ENCODE results near the gene GPS1.
"Not testable (repeated sequence)": the region's sequence is repeated elsewhere in the genome, so short reads cannot be mapped to it uniquely, and the experiment has no call there.

Gene GPS1

GRCh38 chr17:82035488-82035887, 16.2 kb upstream of the GPS1 start:
- no peak for TF ChIP-seq CTCF (IDR thresholded peaks at IDR 0.05; ENCODE audit: low read length, missing control alignments)
- DNase-seq (ENCODE audit: low read depth) = no peak
- H3K4me3 ChIP-seq (replicated peaks; ENCODE audit: low read depth, low read length) = no peak overlapping the region

- no peak for DNase-seq (ENCODE audit: low read depth)
- TF ChIP-seq CTCF (IDR thresholded peaks at IDR 0.05; ENCODE audit: low read length, missing control alignments) = no peak
- peak overlapping the region; percentile 67 for H3K4me3 ChIP-seq (replicated peaks; ENCODE audit: low read depth, low read length)
Observed at GRCh38 chr17:82035956-82036633, 15.6 kb upstream of the GPS1 start.

GRCh38 chr17:82036634-82037091, 15.0 kb upstream of the GPS1 start:
- no peak for DNase-seq (ENCODE audit: low read depth)
- no peak for TF ChIP-seq CTCF (IDR thresholded peaks at IDR 0.05; ENCODE audit: low read length, missing control alignments)
- H3K4me3 ChIP-seq (replicated peaks; ENCODE audit: low read depth, low read length) = peak overlapping the region; percentile 67

GRCh38 chr17:82037092-82037888, 14.4 kb upstream of the GPS1 start, which contains the start of gene DCXR:
Gene DCXR, minus strand, starts transcription at chr17:82037697. Its CDS starts 15 bp downstream, at chr17:82037682.
- peak; percentile 34 for TF ChIP-seq CTCF (IDR thresholded peaks at IDR 0.05; ENCODE audit: low read length, missing control alignments)
- H3K4me3 ChIP-seq (replicated peaks; ENCODE audit: low read depth, low read length) = peak within 1 kb of the TSS; percentile 67
- DNase-seq (ENCODE audit: low read depth) = peak; percentile 95

GRCh38 chr17:82037889-82038195, 13.9 kb upstream of the GPS1 start:
- no peak for DNase-seq (ENCODE audit: low read depth)
- TF ChIP-seq CTCF (IDR thresholded peaks at IDR 0.05; ENCODE audit: low read length, missing control alignments) = no peak
- peak overlapping the region; percentile 67 for H3K4me3 ChIP-seq (replicated peaks; ENCODE audit: low read depth, low read length)

- H3K4me3 ChIP-seq (replicated peaks; ENCODE audit: low read depth, low read length); DNase-seq (ENCODE audit: low read depth): not testable (repeated sequence)
Observed at GRCh38 chr17:82038796-82039409, 12.8 kb upstream of the GPS1 start.

- TF ChIP-seq CTCF (IDR thresholded peaks at IDR 0.05; ENCODE audit: low read length, missing control alignments) = no peak
- no peak for DNase-seq (ENCODE audit: low read depth)
- H3K4me3 ChIP-seq (replicated peaks; ENCODE audit: low read depth, low read length) = no peak overlapping the region
Observed at GRCh38 chr17:82039695-82040299, 11.9 kb upstream of the GPS1 start.

Measured in fibroblast of pulmonary artery (primary cell).